T-helper 1 cell (primary cell): ENCODE data around the gene FRMD5.
"Not testable (repeated sequence)": the region's sequence is repeated elsewhere in the genome, so short reads cannot be mapped to it uniquely, and the experiment has no call there.

Source experiments
- DNase-seq, 5 donors: peaks; one replicate each; pipeline ENCODE4 v3.0.0-alpha.2; 2012 to 2020

Gene FRMD5

DNA sequence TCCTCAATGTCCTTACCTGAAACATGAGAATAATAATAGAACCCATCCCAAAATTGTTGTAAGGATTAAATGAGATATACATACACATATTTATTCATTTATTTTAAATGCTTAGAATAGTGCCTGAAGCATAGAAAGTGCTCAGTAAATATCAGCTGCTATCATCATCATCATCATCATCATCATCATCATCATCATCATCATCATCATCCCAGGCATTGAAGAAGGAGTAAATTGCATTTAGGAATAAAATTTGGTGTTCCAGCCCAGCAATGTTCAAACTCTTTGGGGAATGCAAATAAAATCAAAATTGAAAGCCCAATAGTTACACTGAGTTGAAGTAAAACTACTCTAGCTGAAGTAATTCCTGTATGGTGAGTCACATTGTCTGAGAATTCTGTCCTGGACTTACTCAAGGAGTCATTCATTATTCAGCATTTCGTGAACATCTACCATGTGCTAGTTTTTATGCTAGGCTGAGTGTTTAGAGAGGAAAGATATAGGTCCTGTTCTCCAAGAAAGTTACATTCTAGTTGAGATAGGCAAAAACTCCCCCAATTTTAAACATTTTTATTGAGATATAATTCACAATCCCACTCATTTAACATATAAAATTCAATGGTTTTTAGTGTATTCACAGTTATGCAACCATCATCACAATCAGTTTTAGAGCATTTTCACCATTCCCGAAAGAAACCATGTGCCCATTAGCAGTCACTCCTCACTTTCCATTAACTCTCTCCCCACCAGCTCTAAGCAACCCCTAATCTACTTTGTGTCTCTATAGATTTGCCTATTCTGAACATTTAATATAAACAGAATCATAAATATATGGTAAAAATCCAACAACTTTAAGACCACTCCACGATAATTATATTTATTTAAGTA lies 107.2 kb downstream of the FRMD5 start:
- no peak for DNase-seq

DNA sequence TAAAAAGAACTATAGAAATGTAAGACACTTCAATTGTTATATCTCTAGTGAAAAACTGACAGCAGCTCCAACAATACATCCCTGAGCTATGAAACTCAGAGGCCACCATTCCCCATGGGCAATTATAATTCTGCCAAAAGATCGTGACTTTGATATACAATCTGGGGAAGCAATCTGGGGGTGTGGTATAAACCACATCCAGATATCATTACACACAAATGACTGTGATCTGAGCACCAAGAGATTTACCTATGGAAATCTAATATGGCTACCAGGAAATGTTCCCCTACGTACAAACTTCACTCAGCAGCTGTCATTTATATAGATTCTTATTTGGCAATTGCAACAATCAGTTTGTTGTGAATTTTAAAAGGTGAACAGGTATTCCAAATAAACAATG lies 110.3 kb downstream of the FRMD5 start:
- DNase-seq, result no peak

- no peak for DNase-seq
These were observed 110.9 kb downstream of the FRMD5 start for GRCh38 chr15:44084171-44084570.

GRCh38 chr15:44082558-44083157 lies 112.4 kb downstream of the FRMD5 start:
- DNase-seq, result no peak

- no peak for DNase-seq
These were observed 113.8 kb downstream of the FRMD5 start for GRCh38 chr15:44081026-44082013.

- no peak for DNase-seq
These were observed 119.5 kb downstream of the FRMD5 start for GRCh38 chr15:44075535-44075934.

DNA sequence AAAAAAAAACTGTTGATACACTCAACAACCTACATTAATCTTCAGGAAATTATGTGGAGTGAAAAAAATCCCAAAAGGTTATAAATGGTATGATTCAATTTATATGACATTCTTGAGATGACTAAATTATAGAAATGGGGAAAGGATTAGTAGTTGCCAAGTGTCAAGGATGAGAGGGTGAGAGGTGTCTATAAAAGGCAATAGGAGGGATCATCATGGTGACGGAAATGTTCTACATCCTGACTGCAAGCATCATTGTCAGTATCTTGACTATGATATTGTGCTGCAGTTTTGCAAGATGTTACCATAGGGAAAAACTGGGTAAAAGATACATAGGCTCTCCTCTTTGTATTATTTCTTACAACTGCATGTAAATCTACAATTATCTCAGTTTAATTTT lies 125.6 kb downstream of the FRMD5 start:
- no peak for DNase-seq

GRCh38 chr15:44068347-44068746 lies 126.7 kb downstream of the FRMD5 start:
- no peak for DNase-seq

DNA sequence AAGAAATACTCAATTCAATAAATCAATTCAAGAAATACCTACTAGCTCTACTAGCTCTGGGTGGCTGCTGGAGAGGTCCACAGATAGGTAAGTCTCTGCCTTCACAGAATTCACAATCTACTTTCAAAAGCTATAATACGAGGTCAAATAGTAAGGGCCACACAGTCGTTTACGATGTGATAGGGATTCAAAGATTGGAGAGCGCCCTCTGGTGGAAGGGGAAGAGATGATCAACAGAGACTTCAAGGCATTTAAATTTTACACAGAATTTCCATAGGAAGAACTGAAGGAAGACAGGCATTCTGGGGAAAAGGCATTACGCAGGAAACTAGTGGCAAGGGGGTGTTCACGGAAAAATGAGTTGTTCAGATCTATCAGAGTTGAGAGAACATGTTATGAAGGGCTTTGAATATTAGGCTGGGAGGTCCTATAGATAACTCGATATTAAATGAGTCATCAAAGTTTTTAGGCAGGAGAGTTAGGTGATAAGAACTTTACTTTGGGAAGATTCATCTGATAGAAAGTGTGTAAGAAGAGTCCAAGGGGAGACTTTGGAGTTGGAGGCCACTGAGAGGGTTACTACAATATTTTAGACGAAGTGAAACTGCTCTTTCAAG lies 128.8 kb downstream of the FRMD5 start:
- DNase-seq, result peak; percentile 14 to 62 (median 49)

DNA sequence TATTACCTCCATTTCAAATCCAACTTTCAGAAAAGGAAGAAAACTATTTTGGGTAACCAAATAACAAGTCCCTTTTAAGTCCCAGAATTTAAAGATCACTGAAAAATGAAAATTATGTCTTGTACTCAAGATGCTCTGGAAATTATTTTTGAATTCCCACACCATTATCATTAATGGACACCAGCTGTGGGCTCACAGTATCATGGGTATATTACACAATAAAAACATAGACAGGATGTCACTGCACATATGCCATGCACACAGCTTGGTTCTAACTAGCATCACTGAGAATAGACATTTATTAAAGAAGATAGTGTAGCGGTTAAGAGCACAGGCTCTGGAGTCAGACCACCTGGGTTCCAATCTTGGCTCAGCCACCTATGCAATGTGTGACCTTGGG lies 130.4 kb downstream of the FRMD5 start:
- DNase-seq, result no peak

DNA sequence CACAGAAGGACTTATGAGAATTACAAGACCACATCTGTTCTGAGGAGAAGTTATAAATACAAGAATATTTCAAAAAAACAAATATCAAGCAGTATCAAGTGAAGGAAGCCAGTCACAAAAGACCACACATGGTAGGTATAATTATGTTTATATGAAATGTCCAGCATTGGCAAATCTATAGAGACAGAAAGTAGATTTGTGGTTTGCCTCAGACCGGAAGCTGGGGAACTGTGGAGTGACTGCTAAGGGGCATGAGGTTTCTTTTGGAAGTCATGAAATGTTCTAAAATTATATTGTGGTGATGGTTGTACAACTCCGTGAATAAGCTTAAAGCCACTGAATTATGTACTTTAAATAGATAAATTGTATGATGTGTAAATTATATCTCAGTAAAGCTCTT lies 136.9 kb downstream of the FRMD5 start:
- DNase-seq, result no peak

DNA sequence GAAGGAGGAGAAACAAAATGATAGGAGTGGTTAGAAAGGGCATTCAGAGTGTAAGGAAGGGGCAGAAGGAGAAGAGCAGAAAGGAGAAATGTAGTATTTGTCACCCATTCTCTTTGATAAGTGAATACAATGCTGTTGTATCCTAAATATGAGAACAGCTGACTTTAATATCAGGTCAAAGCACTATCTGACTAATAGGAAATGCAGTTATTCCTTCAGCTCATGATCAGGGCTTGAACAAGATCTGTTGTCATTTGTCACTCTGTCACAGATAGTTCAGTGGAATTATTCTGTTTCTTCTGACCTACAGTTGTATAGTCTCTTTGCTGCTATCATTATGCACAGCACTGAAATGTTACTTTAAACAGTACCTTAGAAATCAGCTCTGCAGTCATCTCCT lies 149.4 kb downstream of the FRMD5 start:
- DNase-seq, result no peak

DNA sequence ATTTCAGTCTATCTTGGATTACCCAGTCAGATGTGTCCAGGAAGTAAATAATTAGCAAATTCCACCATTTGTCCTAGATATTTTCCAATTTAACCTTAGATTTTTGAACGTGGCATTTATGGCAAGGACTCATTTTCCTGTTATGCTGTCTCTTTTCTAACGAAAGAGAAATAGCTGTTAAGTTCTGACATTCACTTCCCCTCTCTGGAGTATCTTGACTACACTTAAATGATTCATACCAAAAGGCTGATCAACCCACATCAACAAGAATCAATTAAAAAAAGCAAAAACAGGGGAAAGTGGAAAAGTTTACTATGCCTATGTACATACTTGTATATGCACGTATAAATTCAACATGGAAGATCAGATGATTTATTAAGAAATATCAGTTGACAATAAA lies 149.9 kb downstream of the FRMD5 start:
- DNase-seq, result no peak

DNA sequence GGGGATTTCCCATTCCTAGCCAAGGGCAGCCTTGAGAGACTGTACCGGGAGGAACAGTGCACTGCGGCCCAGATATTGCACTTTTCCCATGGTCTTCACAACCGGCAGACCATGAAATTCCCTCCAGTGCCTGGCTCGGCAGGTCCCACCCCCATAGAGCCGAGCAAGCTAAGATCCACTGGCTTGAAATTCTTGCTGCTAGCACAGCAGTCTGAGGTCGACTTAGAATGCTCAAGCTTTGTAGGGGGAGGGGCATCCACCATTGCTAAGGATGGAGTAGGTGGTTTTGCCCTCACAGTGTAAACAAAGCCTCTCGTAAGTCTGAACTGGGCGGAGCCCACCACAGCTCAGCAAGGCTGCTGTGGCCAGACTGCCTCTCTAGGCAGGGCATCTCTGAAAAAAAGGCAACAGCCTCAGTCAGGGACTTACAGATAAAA lies 156.3 kb downstream of the FRMD5 start:
- DNase-seq, result no peak

GRCh38 chr15:44035781-44036699 lies 159.0 kb downstream of the FRMD5 start:
- no peak for DNase-seq

DNA sequence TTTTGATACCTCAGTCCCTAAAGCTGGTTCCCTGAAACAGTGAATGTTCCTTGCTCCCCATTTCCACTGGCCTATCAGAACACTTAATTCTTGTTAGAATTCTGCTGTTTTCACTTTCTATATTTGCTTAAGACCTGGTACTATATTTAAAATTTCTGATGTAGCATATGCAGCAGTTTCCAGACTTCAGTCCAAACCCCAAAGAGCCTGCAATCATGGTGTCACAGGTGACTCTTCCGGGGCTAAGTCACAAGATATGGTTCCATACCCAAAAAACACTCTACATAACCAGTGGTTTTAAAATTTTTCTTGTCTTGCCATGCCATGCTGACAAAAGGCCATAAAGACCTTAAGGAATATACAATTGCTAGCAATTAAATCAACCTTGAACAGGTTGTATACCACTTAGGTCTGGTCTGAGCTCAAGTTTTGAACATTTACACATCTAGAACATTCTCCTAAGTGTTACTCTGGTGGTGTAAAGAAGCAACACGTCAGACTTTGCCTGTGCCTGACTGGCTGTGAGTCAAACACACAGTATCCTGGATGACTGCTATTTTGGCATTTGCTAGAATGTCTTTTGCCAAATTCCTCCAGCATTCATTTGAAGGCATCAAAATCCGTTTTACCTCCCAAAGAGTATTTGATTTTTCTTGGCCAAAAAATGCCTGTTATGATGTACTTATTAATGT lies 160.0 kb downstream of the FRMD5 start:
- no peak for DNase-seq

GRCh38 chr15:44034334-44034733 lies 160.7 kb downstream of the FRMD5 start:
- no peak for DNase-seq

GRCh38 chr15:44033894-44034293 lies 161.2 kb downstream of the FRMD5 start:
- no peak for DNase-seq

GRCh38 chr15:44032820-44033219 lies 162.3 kb downstream of the FRMD5 start:
- DNase-seq, result not testable (repeated sequence)

DNA sequence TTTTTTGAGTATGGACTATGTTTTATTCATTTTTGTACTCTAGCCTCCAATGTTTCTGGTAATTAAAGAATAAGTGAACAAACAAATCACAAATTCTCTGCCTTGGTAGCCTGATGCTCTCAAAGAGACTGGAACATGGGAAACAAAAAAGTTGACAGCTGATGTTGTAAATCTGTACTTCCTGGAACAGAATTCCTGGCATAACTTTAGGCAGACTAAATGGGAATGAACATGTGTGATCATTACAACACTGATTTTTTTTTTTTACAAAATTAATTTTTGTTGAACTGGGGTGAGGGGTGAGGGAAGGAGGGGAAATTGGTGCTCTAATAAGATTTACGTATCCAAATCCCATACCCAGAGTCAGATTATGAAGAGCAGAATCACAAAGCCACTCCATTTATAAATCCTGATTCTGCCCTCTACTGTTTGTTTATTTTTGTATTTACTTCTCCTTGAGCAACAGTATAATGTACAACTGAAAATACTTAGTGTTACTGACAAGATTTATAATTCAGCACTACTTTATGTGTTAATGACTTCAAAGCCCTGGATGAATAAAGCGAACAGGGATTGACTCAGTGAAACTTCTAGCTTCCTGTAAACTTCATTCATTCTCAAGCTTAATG lies 165.0 kb downstream of the FRMD5 start:
- no peak for DNase-seq
